GM18519 (cell line): Measurements from ENCODE around the gene CNOT6L.
"Not testable (repeated sequence)": the region's sequence is repeated elsewhere in the genome, so short reads cannot be mapped to it uniquely, and the experiment has no call there.

Experiments used
- ATAC-seq: cut with Tn5 transposase; IDR thresholded peaks from one replicate; pipeline ENCODE4 v1.9.1; 2021; ENCODE audit warnings: mild to moderate bottlenecking, moderate library complexity; ENCODE audit not compliant: unreplicated experiment, low FRiP score

Gene CNOT6L

GRCh38 chr4:77818602-77819403 lies at the start of gene CNOT6L:
Gene CNOT6L (minus strand): TSS chr4:77819368. CDS start chr4:77819308, 60 bp downstream.
- no peak for ATAC-seq

- ATAC-seq = no peak
These were observed 46.1 kb upstream of the CNOT6L start for GRCh38 chr4:77865259-77865658.

GRCh38 chr4:77863341-77863740 lies 44.2 kb upstream of the CNOT6L start:
- ATAC-seq = not testable (repeated sequence)

GRCh38 chr4:77862478-77863216 lies 43.5 kb upstream of the CNOT6L start, which contains the start of gene MRPL1:
Gene MRPL1 (plus strand): TSS chr4:77862830. CDS start chr4:77862849, 19 bp downstream.
- peak; percentile 75 for ATAC-seq

GRCh38 chr4:77861495-77861894 lies 42.3 kb upstream of the CNOT6L start:
- peak; percentile 26 for ATAC-seq

- ATAC-seq = no peak
These were observed 40.1 kb upstream of the CNOT6L start for GRCh38 chr4:77859256-77859655.

- ATAC-seq = no peak
These were observed 37.0 kb upstream of the CNOT6L start for GRCh38 chr4:77856152-77856551.

- ATAC-seq = no peak
These were observed 35.4 kb upstream of the CNOT6L start for GRCh38 chr4:77854431-77855111.

GRCh38 chr4:77852892-77853495 lies 33.8 kb upstream of the CNOT6L start:
- ATAC-seq = peak; percentile 91

- ATAC-seq = no peak
These were observed 30.3 kb upstream of the CNOT6L start for GRCh38 chr4:77849278-77849965.

GRCh38 chr4:77848508-77848907 lies 29.3 kb upstream of the CNOT6L start:
- ATAC-seq = no peak

- ATAC-seq = no peak
These were observed 26.8 kb upstream of the CNOT6L start for GRCh38 chr4:77845929-77846328.

- ATAC-seq = no peak
These were observed 26.2 kb upstream of the CNOT6L start for GRCh38 chr4:77845400-77845799.

GRCh38 chr4:77844363-77844762 lies 25.2 kb upstream of the CNOT6L start:
- ATAC-seq = no peak

GRCh38 chr4:77843628-77844027 lies 24.5 kb upstream of the CNOT6L start:
- ATAC-seq = no peak

GRCh38 chr4:77834403-77834802 lies 15.2 kb upstream of the CNOT6L start:
- ATAC-seq = no peak

GRCh38 chr4:77833126-77833724 lies 14.1 kb upstream of the CNOT6L start:
- ATAC-seq = no peak

GRCh38 chr4:77827343-77827742 lies 8.2 kb upstream of the CNOT6L start:
- peak; percentile 86 for ATAC-seq

- no peak for ATAC-seq
These were observed 7.1 kb upstream of the CNOT6L start for GRCh38 chr4:77826275-77826674.

GRCh38 chr4:77821775-77822174 lies 2.6 kb upstream of the CNOT6L start:
- ATAC-seq = peak; percentile 23
